HepG2 (cell line): Measurements from ENCODE around the gene TPRX1. TPM values are rescaled to one million over a fixed set of nuclear protein-coding genes. Genes with fewer than 3 reads are reported as not detected.
A peak's percentile ranks its signal among the peaks of the same experiment; 100 is the strongest.

Source experiments
- ASH2L ChIP-seq: fragments of 300-600, 200-600 bp; sonication (generic); IDR thresholded peaks from 2 replicates; pipeline ENCODE4 v1.7.0; 2017; ENCODE audit warnings: low read depth, mild to moderate bottlenecking, moderate library complexity, mixed read lengths, low read length; ENCODE audit not compliant: insufficient read length
- CAMTA2 ChIP-seq: sonication (generic); formaldehyde crosslinking; IDR thresholded peaks from 2 replicates; pipeline ENCODE4 v1.4.0; 2020; ENCODE audit warnings: mild to moderate bottlenecking, missing genetic modification reagents, borderline replicate concordance
- EHMT2 ChIP-seq: fragments of 200-600 bp; sonication (generic); IDR thresholded peaks from 2 replicates; pipeline ENCODE4 v1.7.0; 2017; ENCODE audit warnings: antibody characterized with exemption, low read depth, low read length, borderline replicate concordance
- GABPA ChIP-seq, 2 experiments: IDR thresholded peaks; 2 replicates each; pipeline ENCODE4 v1.6.1; 2011 to 2016; ENCODE audit warnings: low read depth in 2 of 2, low read length in 1 of 2, missing biosample characterization in 1 of 2, missing genetic modification characterization in 1 of 2
- HDAC6 ChIP-seq: fragments of 200-600 bp; sonication (generic); IDR thresholded peaks from 2 replicates; pipeline ENCODE4 v1.7.0; 2017; ENCODE audit warnings: mild to moderate bottlenecking, antibody characterized with exemption, low read length, low read depth
- HIC2 ChIP-seq: sonication (generic); formaldehyde crosslinking; IDR thresholded peaks from 2 replicates; pipeline ENCODE4 v1.9.0; 2022; ENCODE audit warnings: low read depth, missing genetic modification reagents
- HIVEP1 ChIP-seq: sonication (generic); formaldehyde crosslinking; IDR thresholded peaks from 2 replicates; pipeline ENCODE4 v1.4.0; 2020; ENCODE audit warnings: mild to moderate bottlenecking, missing genetic modification reagents
- HOXA3 ChIP-seq: sonication (generic); formaldehyde crosslinking; IDR thresholded peaks from 2 replicates; pipeline ENCODE4 v1.5.0; 2020; ENCODE audit warnings: missing genetic modification reagents
- HOXA9 ChIP-seq: sonication (generic); formaldehyde crosslinking; IDR thresholded peaks from 2 replicates; pipeline ENCODE4 v1.8.1; 2022; ENCODE audit warnings: missing genetic modification reagents, mild to moderate bottlenecking, moderate library complexity, borderline replicate concordance
- KDM5A ChIP-seq: fragments of 200-600 bp; sonication (generic); IDR thresholded peaks from 2 replicates; pipeline ENCODE4 v1.7.0; 2018; ENCODE audit warnings: antibody characterized with exemption, mild to moderate bottlenecking, low read length, borderline replicate concordance
- KDM6A ChIP-seq: IDR thresholded peaks from 2 replicates; pipeline ENCODE4 v1.6.1; 2016; ENCODE audit warnings: low read depth
- NFKBIZ ChIP-seq: IDR thresholded peaks from 2 replicates; pipeline ENCODE4 v1.6.1; 2018; ENCODE audit warnings: missing genetic modification reagents, missing compliant biosample characterization
- SAFB2 ChIP-seq: sonication (generic); formaldehyde crosslinking; IDR thresholded peaks from 2 replicates; pipeline ENCODE4 v1.5.1; 2020; ENCODE audit warnings: missing genetic modification reagents, low read depth, mild to moderate bottlenecking, borderline replicate concordance
- SRF ChIP-seq: IDR thresholded peaks from 2 replicates; pipeline ENCODE4 v1.6.1; 2011; ENCODE audit warnings: mild to moderate bottlenecking, low read depth, low read length, moderate library complexity
- STAT5B ChIP-seq: sonication (generic); formaldehyde crosslinking; IDR thresholded peaks from 2 replicates; pipeline ENCODE4 v1.4.0; 2020; ENCODE audit warnings: missing genetic modification reagents
- TFE3 ChIP-seq: IDR thresholded peaks from 2 replicates; pipeline ENCODE4 v1.6.1; 2016
- ZNF207 ChIP-seq: fragments of 450-650 bp; IDR thresholded peaks from 2 replicates; pipeline ENCODE4 v1.6.1; 2016; ENCODE audit warnings: antibody characterized with exemption, borderline replicate concordance
- ZNF543 ChIP-seq: sonication (generic); formaldehyde crosslinking; IDR thresholded peaks from 2 replicates; pipeline ENCODE4 v1.4.0; 2020; ENCODE audit warnings: mild to moderate bottlenecking, missing genetic modification reagents
- ZNF776 ChIP-seq: sonication (generic); formaldehyde crosslinking; IDR thresholded peaks from 2 replicates; pipeline ENCODE4 v1.4.0; 2020; ENCODE audit warnings: mild to moderate bottlenecking, missing genetic modification reagents
- ZNF841 ChIP-seq: sonication (generic); formaldehyde crosslinking; IDR thresholded peaks from 2 replicates; pipeline ENCODE4 v1.8.1; 2023; ENCODE audit warnings: missing genetic modification reagents, borderline replicate concordance
- ZSCAN12 ChIP-seq: sonication (generic); formaldehyde crosslinking; IDR thresholded peaks from 2 replicates; pipeline ENCODE4 v1.9.0; 2021; ENCODE audit warnings: mild to moderate bottlenecking, missing genetic modification reagents
- polyA plus RNA-seq, 8 experiments: library from polyadenylated mRNA; depleted of rRNA in 3 of 8; stranded (reverse) in 7 of 8; unstranded in 1 of 8; fragments of >200 nt; fragmentation: Illumina TruSeq in 4 of 8; extraction: Trizol in 4 of 8; gene quantifications; 2 replicates each; pipeline versions ENCODE4 v1.2.1 to v1.2.3, GENCODE V29; 2011 to 2016; ENCODE audit warnings: low read depth in 4 of 8, missing spikeins in 1 of 8, mixed read lengths in 1 of 8; ENCODE audit not compliant: insufficient read depth in 1 of 8
- total RNA-seq, 5 experiments: library from RNA; depleted of rRNA; stranded (reverse); fragments of >200 nt; fragmentation: Illumina TruSeq; extraction: Trizol; gene quantifications; 2 replicates each; pipeline ENCODE4 v1.2.3, GENCODE V29; 2016; ENCODE audit warnings: low read depth in 1 of 5
- TF ChIP-seq, protein P1 (sequence below): sonication (generic); formaldehyde crosslinking; IDR thresholded peaks from 2 replicates; pipeline ENCODE4 v1.5.0; 2020; ENCODE audit warnings: missing genetic modification reagents
- TF ChIP-seq, protein P2 (sequence below): sonication (generic); formaldehyde crosslinking; IDR thresholded peaks from 2 replicates; pipeline ENCODE4 v1.8.0; 2022; ENCODE audit warnings: mild to moderate bottlenecking, missing genetic modification reagents, moderate library complexity

TPRX1 gene
- total and polyA plus RNA-seq, 2 of the 13 experiments (the other 11 are each of a cell fraction or from before 2014, with no cell fraction given): not detected

DNA sequence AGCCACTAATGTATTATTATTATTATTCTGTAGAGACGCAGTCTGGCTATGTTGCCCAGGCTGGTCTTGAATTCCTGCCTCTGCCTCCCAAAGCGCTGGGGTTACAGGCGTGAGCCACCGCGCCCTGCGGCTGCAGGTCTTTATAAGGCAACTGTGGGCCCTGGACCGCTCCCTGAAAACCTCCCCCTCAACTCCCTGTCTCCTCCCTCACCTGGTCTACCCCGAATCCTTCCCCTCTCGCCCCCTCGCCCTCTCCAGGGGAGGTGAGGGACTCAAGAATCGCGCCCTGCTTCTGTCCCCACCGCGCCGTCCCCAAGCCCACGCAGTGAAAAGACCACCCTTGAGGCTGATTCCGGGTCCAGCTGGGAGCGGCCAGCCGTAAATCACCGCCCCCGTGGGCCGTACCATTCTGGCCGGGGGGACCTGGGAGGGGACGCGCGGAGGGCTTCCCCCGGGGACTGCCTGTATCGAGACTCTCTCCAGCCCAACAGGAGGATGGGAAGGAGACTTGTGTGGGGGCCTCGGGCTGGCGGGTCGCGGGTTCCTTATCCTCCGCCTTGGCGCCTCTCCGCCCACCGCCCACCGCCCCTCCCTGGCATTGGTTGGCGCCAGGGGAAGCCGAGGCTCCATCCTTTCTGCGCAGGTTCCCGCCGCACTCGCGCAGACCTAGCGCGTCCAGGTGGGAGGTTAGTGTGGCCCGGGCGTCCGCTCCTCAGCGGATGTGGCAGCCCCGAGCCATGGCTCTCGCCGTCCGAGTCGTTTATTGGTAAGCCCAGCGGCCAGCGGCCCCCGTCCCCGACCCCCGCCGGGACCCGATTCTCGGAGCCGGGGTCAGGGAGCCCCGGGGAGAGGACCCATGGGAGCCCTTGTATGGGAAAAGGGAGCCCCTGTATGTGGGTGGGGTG, 26.1 kb downstream of the TPRX1 start, which contains the start of gene SELENOW (continued):
- TF ChIP-seq SAFB2 (CRISPR knock-in tag) (no peak), ASH2L (peak; percentile 54), NFKBIZ (peak; percentile 65; the same call in 1 of the 2 replicates), ZSCAN12 (CRISPR knock-in tag) (no peak), TFE3 (CRISPR knock-in tag) (peak; percentile 20; the same call in 1 of the 2 replicates), HIVEP1 (no peak), ZNF841 (CRISPR knock-in tag) (peak; percentile 60; the same call in 1 of the 2 replicates), KDM6A (no peak), SRF (0 out of 2 replicates have a peak, but pooled peaks have one; percentile 26), KDM5A (peak; percentile 53; the same call in 1 of the 2 replicates), ZNF207 (no peak), HDAC6 (no peak), ZNF776 (no peak), GABPA (IDR thresholded peaks at IDR 0.05; ENCODE audit: low read depth, low read length) (no peak), GABPA (CRISPR knock-in tag; IDR thresholded peaks at IDR 0.05; ENCODE audit: low read depth) (0 out of 2 replicates have a peak, but pooled peaks have one; percentile 9), ZNF543 (peak; percentile 75; the same call in 1 of the 2 replicates), HIC2 (CRISPR knock-in tag) (0 out of 2 replicates have a peak, but pooled peaks have one; percentile 11), CAMTA2 (no peak), HOXA9 (CRISPR knock-in tag) (peak; percentile 43; the same call in 1 of the 2 replicates), HOXA3 (CRISPR knock-in tag) (peak; percentile 69), EHMT2 (no peak), STAT5B (CRISPR knock-in tag) (no peak)
- TF ChIP-seq, protein P1, sequence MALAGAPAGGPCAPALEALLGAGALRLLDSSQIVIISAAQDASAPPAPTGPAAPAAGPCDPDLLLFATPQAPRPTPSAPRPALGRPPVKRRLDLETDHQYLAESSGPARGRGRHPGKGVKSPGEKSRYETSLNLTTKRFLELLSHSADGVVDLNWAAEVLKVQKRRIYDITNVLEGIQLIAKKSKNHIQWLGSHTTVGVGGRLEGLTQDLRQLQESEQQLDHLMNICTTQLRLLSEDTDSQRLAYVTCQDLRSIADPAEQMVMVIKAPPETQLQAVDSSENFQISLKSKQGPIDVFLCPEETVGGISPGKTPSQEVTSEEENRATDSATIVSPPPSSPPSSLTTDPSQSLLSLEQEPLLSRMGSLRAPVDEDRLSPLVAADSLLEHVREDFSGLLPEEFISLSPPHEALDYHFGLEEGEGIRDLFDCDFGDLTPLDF (CRISPR knock-in tag): 0 out of 2 replicates have a peak, but pooled peaks have one; percentile 39
- TF ChIP-seq, protein P2, sequence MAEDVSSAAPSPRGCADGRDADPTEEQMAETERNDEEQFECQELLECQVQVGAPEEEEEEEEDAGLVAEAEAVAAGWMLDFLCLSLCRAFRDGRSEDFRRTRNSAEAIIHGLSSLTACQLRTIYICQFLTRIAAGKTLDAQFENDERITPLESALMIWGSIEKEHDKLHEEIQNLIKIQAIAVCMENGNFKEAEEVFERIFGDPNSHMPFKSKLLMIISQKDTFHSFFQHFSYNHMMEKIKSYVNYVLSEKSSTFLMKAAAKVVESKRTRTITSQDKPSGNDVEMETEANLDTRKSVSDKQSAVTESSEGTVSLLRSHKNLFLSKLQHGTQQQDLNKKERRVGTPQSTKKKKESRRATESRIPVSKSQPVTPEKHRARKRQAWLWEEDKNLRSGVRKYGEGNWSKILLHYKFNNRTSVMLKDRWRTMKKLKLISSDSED (CRISPR knock-in tag): peak; percentile 18; the same call in 1 of the 2 replicates
